ENCODE data around the gene IL16. TPM values are rescaled to one million over a fixed set of nuclear protein-coding genes. Genes with fewer than 3 reads are reported as not detected.

The IL16 gene
- total and polyA plus RNA-seq, 9 of the 15 experiments (the other 6 are each of a cell fraction or from before 2014, with no cell fraction given): 1.4 to 18.8 (median 10.6) TPM

GRCh38 chr15:81270188-81270587 is 73.5 kb downstream of the IL16 start (continued):
- TF ChIP-seq IRF1 (CRISPR knock-in tag; IDR thresholded peaks at IDR 0.05; ENCODE audit: borderline replicate concordance) (no peak), MCM5 (IDR thresholded peaks at IDR 0.05; ENCODE audit: low read depth) (no peak), ZC3H8 (IDR thresholded peaks at IDR 0.05) (no peak)

GRCh38 chr15:81270781-81271491 is 74.3 kb downstream of the IL16 start:
- in situ Hi-C loops (cut with MboI): no loop called here
- Histone ChIP-seq H3K4me1 (replicated peaks in 1 of 2; ENCODE audit: control insufficient read depth in 2 of 2, insufficient read depth in 2 of 2, low read length in 2 of 2) (peaks cover 0 to 4% of the 10 kb centered on the region in 2 experiments; a peak in 2 of 5 replicates), H3K79me2 (ENCODE audit: control insufficient read depth, insufficient read depth, low read length) (no peaks in the 10 kb centered on the region), H3K27me3 (ENCODE audit: control insufficient read depth in 2 of 2, insufficient read depth in 2 of 2, low read length in 2 of 2) (no peaks in the 10 kb centered on the region), H4K20me1 (replicated peaks; ENCODE audit: control insufficient read depth, insufficient read depth, low read length) (no peaks in the 10 kb centered on the region), H2AFZ (ENCODE audit: low read depth, low read length) (no peak overlapping the region), H3K36me3 (ENCODE audit: control insufficient read depth, insufficient read depth, low read length) (peaks cover 3% of the 10 kb centered on the region; the same call in 2 of the 3 replicates), H3K9me1 (ENCODE audit: control insufficient read depth, insufficient read depth, low read length) (no peaks in the 10 kb centered on the region), H3K9ac (ENCODE audit: insufficient read depth in 1 of 2, low read depth in 2 of 2, low read length in 2 of 2) (no peak overlapping the region), H3K4me2 (ENCODE audit: insufficient read depth, low read length) (no peak overlapping the region), H3K9me3 (replicated peaks; ENCODE audit: control insufficient read depth, insufficient read depth, low read depth, low read length) (no peaks in the 10 kb centered on the region), H3K4me3 (no peak overlapping the region), H3K27ac (ENCODE audit: extremely low read depth, low read depth, low read length) (no peak overlapping the region)
- intact Hi-C loops (cut with micrococcal nuclease): loop anchor here (10.0 kb wide), 2 partner anchors 204 to 664 kb away; no protein-coding TSS in a partner anchor
- BruUV-seq (replicated peaks): no TSS peak
- CTCF ChIA-PET (ENCODE audit: low intra/inter-chr PET ratio): no interaction called here
- WGBS (ENCODE audit: insufficient coverage, low coverage, missing lambda C conversion rate): 75% methylated on average over 11 of the region's 11 CpGs
- no peak for FAIRE-seq
- POLR2A ChIA-PET: interaction anchor here (0.6 to 1.0 kb wide), 2 partner anchors 10 to 331 kb away, joined by 3 read pairs; no protein-coding TSS in a partner anchor
- ATAC-seq: no peak
- TF ChIP-seq DMBX1 (CRISPR knock-in tag; IDR thresholded peaks at IDR 0.05; ENCODE audit: borderline replicate concordance) (no peak), BDP1 (IDR thresholded peaks at IDR 0.05; ENCODE audit: insufficient read depth, insufficient read length) (no peak), ZNF12 (CRISPR knock-in tag; IDR thresholded peaks at IDR 0.05) (no peak), FOS (IDR thresholded peaks at IDR 0.05; ENCODE audit: extremely low read depth, insufficient read length) (no peak), FOXP1 (CRISPR knock-in tag; IDR thresholded peaks at IDR 0.05) (no peak), TAF1 (IDR thresholded peaks at IDR 0.05; ENCODE audit: control insufficient read depth, extremely low read depth, insufficient read depth, low read length, severe bottlenecking) (no peak), YY1 (IDR thresholded peaks at IDR 0.05; ENCODE audit: borderline replicate concordance in 1 of 3, control insufficient read depth in 1 of 3, extremely low read depth in 1 of 3, insufficient read depth in 3 of 3, insufficient read length in 1 of 3, insufficient replicate concordance in 2 of 3, low read depth in 1 of 3, low read length in 2 of 3) (no peak), COPS2 (conservative IDR thresholded peaks at IDR 0.05) (no peak)
- no peak for DNase-seq (ENCODE audit: extremely low read depth in 1 of 4, low spot score in 3 of 4)
